Parathyroid adenoma (tissue), 2 donors: ENCODE data around the gene NANOGP8.

Experiments
- H2AFZ ChIP-seq: fragments of 300-600 bp; sonication (generic); one replicate; pipeline ENCODE4 v1.7.0; 2017; ENCODE audit warnings: antibody characterized with exemption, mild to moderate bottlenecking
- H3K27ac ChIP-seq: fragments of 300-600 bp; sonication (generic); one replicate; pipeline ENCODE4 v1.7.0; 2017
- H3K27me3 ChIP-seq: fragments of 300-600 bp; sonication (generic); one replicate; pipeline ENCODE4 v1.7.0; 2017; ENCODE audit warnings: low read length; ENCODE audit not compliant: control insufficient read depth, insufficient read depth
- H3K36me3 ChIP-seq: fragments of 300-600 bp; sonication (generic); one replicate; pipeline ENCODE4 v1.7.0; 2017; ENCODE audit warnings: low read length; ENCODE audit not compliant: control insufficient read depth, insufficient read depth
- H3K4me1 ChIP-seq: fragments of 300-600 bp; sonication (generic); one replicate; pipeline ENCODE4 v1.7.0; 2017; ENCODE audit warnings: control low read depth
- H3K4me2 ChIP-seq: fragments of 300-600 bp; sonication (generic); one replicate; pipeline ENCODE4 v1.7.0; 2017; ENCODE audit warnings: low read length
- H3K4me3 ChIP-seq: fragments of 300-600 bp; sonication (generic); one replicate; pipeline ENCODE4 v1.7.0; 2017; ENCODE audit warnings: low read depth, low read length
- H3K79me2 ChIP-seq: fragments of 300-600 bp; sonication (generic); one replicate; pipeline ENCODE4 v1.7.0; 2017; ENCODE audit warnings: control low read depth
- H3K9ac ChIP-seq: fragments of 300-600 bp; sonication (generic); one replicate; pipeline ENCODE4 v1.7.0; 2017; ENCODE audit warnings: mild to moderate bottlenecking
- H3K9me3 ChIP-seq: fragments of 300-600 bp; sonication (generic); one replicate; pipeline ENCODE4 v1.7.0; 2017; ENCODE audit warnings: low read length; ENCODE audit not compliant: control insufficient read depth
- CTCF ChIP-seq: fragments of 300-600 bp; sonication (generic); IDR thresholded peaks from one replicate; pipeline ENCODE4 v1.7.0; 2017; ENCODE audit warnings: antibody characterized with exemption, mild to moderate bottlenecking
- donor health status: primary hyperparathyroidism.

The NANOGP8 gene

GRCh38 chr15:35101335-35101734 is 16.2 kb upstream of the NANOGP8 start:
- Histone ChIP-seq H3K79me2 (no peaks in the 10 kb centered on the region), H3K4me1 (no peaks in the 10 kb centered on the region), H3K9me3 (no peaks in the 10 kb centered on the region), H3K27me3 (no peaks in the 10 kb centered on the region), H2AFZ (no peak overlapping the region), H3K4me3 (no peak overlapping the region), H3K27ac (no peak overlapping the region), H3K36me3 (no peaks in the 10 kb centered on the region), H3K4me2 (no peak overlapping the region), H3K9ac (no peak overlapping the region)
- TF ChIP-seq CTCF = no peak

GRCh38 chr15:35098737-35099136 is 13.6 kb upstream of the NANOGP8 start:
- Histone ChIP-seq H3K4me3 (no peak overlapping the region), H3K27me3 (no peaks in the 10 kb centered on the region), H2AFZ (no peak overlapping the region), H3K9me3 (no peaks in the 10 kb centered on the region), H3K4me2 (no peak overlapping the region), H3K36me3 (no peaks in the 10 kb centered on the region), H3K27ac (no peak overlapping the region), H3K9ac (no peak overlapping the region), H3K4me1 (no peaks in the 10 kb centered on the region), H3K79me2 (no peaks in the 10 kb centered on the region)
- TF ChIP-seq CTCF = no peak

GRCh38 chr15:35095941-35096340 is 10.8 kb upstream of the NANOGP8 start:
- no peaks in the 10 kb centered on the region for H3K36me3 ChIP-seq
- no peaks in the 10 kb centered on the region for H3K27me3 ChIP-seq
- H3K9me3 ChIP-seq = no peaks in the 10 kb centered on the region
- H3K4me1 ChIP-seq = no peaks in the 10 kb centered on the region
- TF ChIP-seq CTCF = no peak
- H3K27ac ChIP-seq = no peak overlapping the region
- H3K4me3 ChIP-seq = no peak overlapping the region
- no peak overlapping the region for H3K9ac ChIP-seq
- no peak overlapping the region for H3K4me2 ChIP-seq
- H2AFZ ChIP-seq = no peak overlapping the region
- no peaks in the 10 kb centered on the region for H3K79me2 ChIP-seq

- Histone ChIP-seq H2AFZ (no peak overlapping the region), H3K9me3 (no peaks in the 10 kb centered on the region), H3K4me1 (no peaks in the 10 kb centered on the region), H3K9ac (no peak overlapping the region), H3K36me3 (no peaks in the 10 kb centered on the region), H3K27ac (no peak overlapping the region), H3K79me2 (no peaks in the 10 kb centered on the region), H3K27me3 (no peaks in the 10 kb centered on the region), H3K4me3 (no peak overlapping the region), H3K4me2 (no peak overlapping the region)
- TF ChIP-seq CTCF = no peak
Measured at GRCh38 chr15:35092846-35093245, 7.8 kb upstream of the NANOGP8 start.

GRCh38 chr15:35092311-35092710 is 7.2 kb upstream of the NANOGP8 start:
- no peak for TF ChIP-seq CTCF
- no peaks in the 10 kb centered on the region for H3K27me3 ChIP-seq
- no peak overlapping the region for H2AFZ ChIP-seq
- H3K4me1 ChIP-seq = no peaks in the 10 kb centered on the region
- no peaks in the 10 kb centered on the region for H3K36me3 ChIP-seq
- H3K9ac ChIP-seq = no peak overlapping the region
- no peak overlapping the region for H3K27ac ChIP-seq
- no peak overlapping the region for H3K4me2 ChIP-seq
- no peak overlapping the region for H3K4me3 ChIP-seq
- no peaks in the 10 kb centered on the region for H3K79me2 ChIP-seq
- H3K9me3 ChIP-seq = no peaks in the 10 kb centered on the region
